Astrocyte (in vitro differentiated cells and primary cell): ENCODE data around the gene CPE. TPM values are rescaled to one million over a fixed set of nuclear protein-coding genes. Genes with fewer than 3 reads are reported as not detected.

ENCODE experiments used
- DNase-seq: peaks from one replicate; pipeline ENCODE4 v3.0.0-alpha.2; 2010; ENCODE audit warnings: low read depth
- FAIRE-seq: peaks from 2 replicates; lab custom pipeline; 2011; peaks lifted over from hg19 to GRCh38; lab: Jason Lieb, UNC
- H2AFZ ChIP-seq: 2 replicates; pipeline ENCODE4 v1.6.0; 2012; ENCODE audit warnings: low read depth, low read length, inconsistent platforms
- H3K27ac ChIP-seq: 2 replicates; pipeline ENCODE4 v1.5.1; 2011; ENCODE audit warnings: low read depth, low read length, inconsistent platforms
- H3K27me3 ChIP-seq: 2 replicates; pipeline ENCODE4 v1.6.0; 2011; ENCODE audit warnings: low read length, inconsistent platforms; ENCODE audit not compliant: insufficient read depth
- H3K36me3 ChIP-seq: 2 replicates; pipeline ENCODE4 v1.5.1; 2011; ENCODE audit warnings: low read length, inconsistent platforms; ENCODE audit not compliant: insufficient read depth
- H3K4me1 ChIP-seq: 2 replicates; pipeline ENCODE4 v1.5.1; 2011; ENCODE audit warnings: low read length, inconsistent platforms; ENCODE audit not compliant: insufficient read depth
- H3K4me2 ChIP-seq: 2 replicates; pipeline ENCODE4 v1.6.0; 2012; ENCODE audit warnings: low read length, inconsistent platforms
- H3K4me3 ChIP-seq: 2 replicates; pipeline ENCODE4 v1.5.1; 2011; ENCODE audit warnings: low read depth, mild to moderate bottlenecking, low read length, inconsistent platforms; ENCODE audit not compliant: insufficient read depth
- H3K79me2 ChIP-seq: 2 replicates; pipeline ENCODE4 v1.6.0; 2012; ENCODE audit warnings: mild to moderate bottlenecking, low read length, inconsistent platforms; ENCODE audit not compliant: insufficient read depth
- H3K9ac ChIP-seq: 2 replicates; pipeline ENCODE4 v1.6.0; 2012; ENCODE audit warnings: mild to moderate bottlenecking, low read length, inconsistent platforms
- H3K9me3 ChIP-seq: 2 replicates; pipeline ENCODE4 v1.5.1; 2012; ENCODE audit warnings: low read depth, mild to moderate bottlenecking, low read length, inconsistent platforms; ENCODE audit not compliant: insufficient read depth
- H4K20me1 ChIP-seq: 2 replicates; pipeline ENCODE4 v1.6.0; 2012; ENCODE audit warnings: low read length, inconsistent platforms; ENCODE audit not compliant: insufficient read depth
- H3K27ac Mint-ChIP-seq: one replicate; pipeline ENCODE4 v1.8.0; 2021; ENCODE audit warnings: mild to moderate bottlenecking, mixed read lengths; ENCODE audit not compliant: unreplicated experiment
- H3K27me3 Mint-ChIP-seq: one replicate; pipeline ENCODE4 v1.8.0; 2021; ENCODE audit warnings: low read depth, mixed read lengths; ENCODE audit not compliant: unreplicated experiment
- H3K36me3 Mint-ChIP-seq: one replicate; pipeline ENCODE4 v1.8.0; 2021; ENCODE audit warnings: low read depth, mixed read lengths; ENCODE audit not compliant: unreplicated experiment
- H3K4me1 Mint-ChIP-seq: one replicate; pipeline ENCODE4 v1.8.0; 2021; ENCODE audit warnings: low read depth, mixed read lengths; ENCODE audit not compliant: unreplicated experiment
- H3K4me3 Mint-ChIP-seq: one replicate; pipeline ENCODE4 v1.8.0; 2021; ENCODE audit warnings: mild to moderate bottlenecking, moderate library complexity, mixed read lengths; ENCODE audit not compliant: unreplicated experiment
- H3K9me3 Mint-ChIP-seq: one replicate; pipeline ENCODE4 v1.8.0; 2021; ENCODE audit warnings: mild to moderate bottlenecking, mixed read lengths; ENCODE audit not compliant: unreplicated experiment
- EZH2 ChIP-seq: IDR thresholded peaks from 2 replicates; pipeline ENCODE4 v1.6.1; 2012; ENCODE audit warnings: mild to moderate bottlenecking, low read length, inconsistent platforms; ENCODE audit not compliant: insufficient read depth
- total RNA-seq: library from RNA; stranded (reverse); gene quantifications from 2 replicates; pipeline ENCODE4 v1.2.1, GENCODE V29; 2021
- TF ChIP-seq, protein P1 (sequence below): IDR thresholded peaks from 2 replicates; pipeline ENCODE4 v1.5.1; 2011; ENCODE audit warnings: low read depth, mild to moderate bottlenecking, inconsistent platforms, low read length, moderate library complexity; ENCODE audit not compliant: insufficient read depth

Gene CPE
- total RNA-seq, 1 donor from 2014 or later: 380 TPM

DNA sequence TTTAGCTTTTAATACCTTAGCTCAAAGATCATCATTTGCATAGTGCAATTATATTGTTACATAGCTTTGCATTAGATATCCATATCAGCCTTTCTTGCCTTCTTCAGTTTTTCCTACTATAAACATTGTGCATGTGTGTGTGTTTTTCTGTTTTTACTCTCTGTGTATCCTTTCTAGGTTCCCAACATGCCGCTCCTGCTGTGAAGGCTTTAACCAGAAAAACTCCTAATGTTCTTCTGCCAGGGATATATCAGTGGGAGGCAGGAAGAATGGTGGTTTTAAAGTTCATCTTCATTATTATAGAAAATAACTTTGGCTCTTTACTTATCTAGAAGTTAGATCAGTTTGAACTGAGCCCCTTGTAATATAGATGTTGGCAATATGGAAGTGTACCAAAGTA lies 61.2 kb downstream of the CPE start:
- Mint-ChIP-seq H3K9me3 (no peaks in the 10 kb centered on the region), H3K36me3 (peaks cover 2% of the 10 kb centered on the region), H3K27me3 (no peaks in the 10 kb centered on the region), H3K4me1 (peaks cover 14% of the 10 kb centered on the region), H3K4me3 (no peak overlapping the region), H3K27ac (peak overlapping the region; percentile 91)
- DNase-seq (no peak), FAIRE-seq (no peak)
- Histone ChIP-seq H3K36me3 (no peaks in the 10 kb centered on the region), H3K4me1 (peaks cover 15% of the 10 kb centered on the region), H3K27ac (no peak overlapping the region), H3K79me2 (no peaks in the 10 kb centered on the region), H4K20me1 (no peaks in the 10 kb centered on the region), H3K27me3 (no peaks in the 10 kb centered on the region), H2AFZ (no peak overlapping the region), H3K4me2 (peak overlapping the region; percentile 76), H3K4me3 (no peak overlapping the region), H3K9me3 (no peaks in the 10 kb centered on the region), H3K9ac (no peak overlapping the region)
- TF ChIP-seq EZH2: no peak
- TF ChIP-seq, protein P1, sequence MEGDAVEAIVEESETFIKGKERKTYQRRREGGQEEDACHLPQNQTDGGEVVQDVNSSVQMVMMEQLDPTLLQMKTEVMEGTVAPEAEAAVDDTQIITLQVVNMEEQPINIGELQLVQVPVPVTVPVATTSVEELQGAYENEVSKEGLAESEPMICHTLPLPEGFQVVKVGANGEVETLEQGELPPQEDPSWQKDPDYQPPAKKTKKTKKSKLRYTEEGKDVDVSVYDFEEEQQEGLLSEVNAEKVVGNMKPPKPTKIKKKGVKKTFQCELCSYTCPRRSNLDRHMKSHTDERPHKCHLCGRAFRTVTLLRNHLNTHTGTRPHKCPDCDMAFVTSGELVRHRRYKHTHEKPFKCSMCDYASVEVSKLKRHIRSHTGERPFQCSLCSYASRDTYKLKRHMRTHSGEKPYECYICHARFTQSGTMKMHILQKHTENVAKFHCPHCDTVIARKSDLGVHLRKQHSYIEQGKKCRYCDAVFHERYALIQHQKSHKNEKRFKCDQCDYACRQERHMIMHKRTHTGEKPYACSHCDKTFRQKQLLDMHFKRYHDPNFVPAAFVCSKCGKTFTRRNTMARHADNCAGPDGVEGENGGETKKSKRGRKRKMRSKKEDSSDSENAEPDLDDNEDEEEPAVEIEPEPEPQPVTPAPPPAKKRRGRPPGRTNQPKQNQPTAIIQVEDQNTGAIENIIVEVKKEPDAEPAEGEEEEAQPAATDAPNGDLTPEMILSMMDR: no peak

DNA sequence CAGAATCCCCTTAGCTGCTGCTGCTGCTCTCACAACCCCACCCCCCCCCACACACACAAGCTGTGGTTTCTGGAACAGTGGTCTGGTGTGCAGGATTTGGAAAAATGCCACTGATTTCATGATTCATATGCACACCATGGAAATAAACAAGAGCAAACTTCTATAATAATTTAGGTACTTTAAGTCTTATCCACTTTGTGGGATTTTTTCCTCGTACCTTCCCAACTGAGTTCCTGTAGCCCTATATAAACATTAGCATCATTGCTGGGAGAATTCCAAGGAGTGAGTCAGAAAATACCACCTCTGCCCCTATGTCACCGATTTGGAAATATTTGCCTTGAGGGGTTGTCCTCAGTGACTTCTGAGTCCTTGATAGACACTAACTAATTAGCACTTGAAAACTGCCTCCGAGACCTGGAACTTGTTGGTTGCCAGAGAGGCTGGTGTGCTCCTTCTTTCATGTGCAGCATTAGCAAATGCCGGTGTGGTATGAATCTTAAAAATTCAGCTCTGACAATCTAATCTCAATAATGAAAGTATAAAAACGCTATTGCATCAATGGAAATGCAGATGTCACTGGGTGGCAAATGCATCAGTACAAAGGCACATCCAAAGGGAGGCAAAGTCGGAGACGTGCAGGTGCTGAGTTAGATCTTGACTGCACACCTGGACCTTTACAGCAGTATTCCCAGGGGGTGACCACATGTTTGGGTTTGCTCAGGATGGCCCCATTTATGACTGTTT lies 61.8 kb downstream of the CPE start:
- no peaks in the 10 kb centered on the region for H3K9me3 Mint-ChIP-seq
- Histone ChIP-seq H4K20me1 (no peaks in the 10 kb centered on the region), H2AFZ (no peak overlapping the region), H3K36me3 (no peaks in the 10 kb centered on the region), H3K9ac (no peak overlapping the region), H3K9me3 (no peaks in the 10 kb centered on the region), H3K4me1 (peaks cover 15% of the 10 kb centered on the region), H3K79me2 (no peaks in the 10 kb centered on the region), H3K4me2 (peak overlapping the region; percentile 76), H3K27ac (peak overlapping the region; percentile 19), H3K27me3 (no peaks in the 10 kb centered on the region), H3K4me3 (no peak overlapping the region)
- FAIRE-seq: no peak
- H3K36me3 Mint-ChIP-seq: no peaks in the 10 kb centered on the region
- peaks cover 14% of the 10 kb centered on the region for H3K4me1 Mint-ChIP-seq
- TF ChIP-seq, protein P1: no peak
- TF ChIP-seq EZH2: no peak
- H3K4me3 Mint-ChIP-seq: peak overlapping the region; percentile 51
- peak overlapping the region; percentile 91 for H3K27ac Mint-ChIP-seq
- H3K27me3 Mint-ChIP-seq: no peaks in the 10 kb centered on the region
- peak; percentile 90 for DNase-seq

DNA sequence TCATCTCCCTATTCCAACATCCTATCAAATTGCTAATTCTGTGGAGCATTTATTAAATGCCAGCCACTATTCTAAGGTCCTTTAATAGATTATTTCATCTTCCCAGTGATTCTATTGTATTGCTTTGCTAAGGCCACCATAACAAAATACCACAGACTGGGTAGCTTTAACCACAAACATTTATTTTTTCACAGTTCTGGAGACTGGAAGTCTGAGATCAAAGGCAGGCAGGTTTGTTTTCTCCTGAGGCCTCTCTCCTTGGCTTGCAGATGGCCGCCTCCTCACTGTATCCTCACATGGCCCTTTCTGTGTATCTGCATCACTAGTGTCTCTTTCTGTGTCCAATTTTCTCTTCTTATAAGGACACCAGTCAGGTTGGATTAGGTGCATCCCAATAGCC lies 64.5 kb downstream of the CPE start:
- no peaks in the 10 kb centered on the region for H3K27me3 Mint-ChIP-seq
- DNase-seq (peak; percentile 53), FAIRE-seq (no peak)
- peaks cover 15% of the 10 kb centered on the region for H3K4me1 ChIP-seq
- H3K27ac ChIP-seq: no peak overlapping the region
- H3K9me3 Mint-ChIP-seq: no peaks in the 10 kb centered on the region
- H3K27me3 ChIP-seq: no peaks in the 10 kb centered on the region
- no peaks in the 10 kb centered on the region for H4K20me1 ChIP-seq
- no peak overlapping the region for H3K9ac ChIP-seq
- no peak overlapping the region for H2AFZ ChIP-seq
- no peaks in the 10 kb centered on the region for H3K36me3 Mint-ChIP-seq
- H3K27ac Mint-ChIP-seq: no peak overlapping the region
- no peaks in the 10 kb centered on the region for H3K36me3 ChIP-seq
- TF ChIP-seq, protein P1: no peak
- TF ChIP-seq EZH2: no peak
- H3K79me2 ChIP-seq: no peaks in the 10 kb centered on the region
- peak overlapping the region; percentile 15 for H3K4me2 ChIP-seq
- no peak overlapping the region for H3K4me3 Mint-ChIP-seq
- peaks cover 14% of the 10 kb centered on the region for H3K4me1 Mint-ChIP-seq
- H3K9me3 ChIP-seq: no peaks in the 10 kb centered on the region
- H3K4me3 ChIP-seq: no peak overlapping the region
